PFSK-1 (cell line): ENCODE data around the gene RPL37A.

ENCODE experiments used
- POLR2AphosphoS5 ChIP-seq: IDR thresholded peaks from 2 replicates; pipeline ENCODE4 v1.6.1; 2012; ENCODE audit warnings: low read depth, mild to moderate bottlenecking, control low read depth, low read length, moderate library complexity
- SIN3A ChIP-seq: IDR thresholded peaks from 2 replicates; pipeline ENCODE4 v1.6.1; 2012; ENCODE audit warnings: mild to moderate bottlenecking, low read length, moderate library complexity, borderline replicate concordance; ENCODE audit not compliant: insufficient read depth
- TAF1 ChIP-seq: IDR thresholded peaks from 2 replicates; pipeline ENCODE4 v1.6.1; 2012; ENCODE audit warnings: low read length, control low read depth, borderline replicate concordance; ENCODE audit not compliant: insufficient read depth
- TF ChIP-seq, protein P1 (sequence below), 2 experiments: IDR thresholded peaks; 2 replicates each; pipeline versions ENCODE4 v1.6.1 to v1.8.0; 2011 to 2012; ENCODE audit warnings: low read depth in 2 of 2, low read length in 2 of 2, control low read depth in 1 of 2, inconsistent platforms in 1 of 2, mild to moderate bottlenecking in 1 of 2, moderate library complexity in 1 of 2; ENCODE audit not compliant: insufficient read depth in 1 of 2

DNA sequence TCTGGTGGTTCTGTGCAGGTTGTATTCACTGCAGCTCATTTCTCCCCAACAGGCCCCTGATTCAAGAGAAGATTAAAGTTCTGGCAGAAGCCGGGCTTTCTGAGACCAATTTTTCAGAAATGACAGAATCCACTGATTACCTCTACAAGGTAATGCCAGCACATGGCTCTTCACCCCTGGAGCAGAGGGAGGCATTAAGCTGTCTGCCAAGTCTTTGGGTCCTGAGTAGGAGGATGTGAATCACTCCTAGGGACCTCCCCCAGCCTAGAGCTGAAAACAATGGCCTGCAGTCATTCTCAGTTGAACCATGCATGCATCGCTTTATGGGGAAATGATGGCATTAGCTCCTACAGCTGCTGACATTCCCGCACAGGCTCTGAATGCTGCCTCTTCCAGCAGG, 20.5 kb upstream of the RPL37A start:
- TF ChIP-seq, protein P1, sequence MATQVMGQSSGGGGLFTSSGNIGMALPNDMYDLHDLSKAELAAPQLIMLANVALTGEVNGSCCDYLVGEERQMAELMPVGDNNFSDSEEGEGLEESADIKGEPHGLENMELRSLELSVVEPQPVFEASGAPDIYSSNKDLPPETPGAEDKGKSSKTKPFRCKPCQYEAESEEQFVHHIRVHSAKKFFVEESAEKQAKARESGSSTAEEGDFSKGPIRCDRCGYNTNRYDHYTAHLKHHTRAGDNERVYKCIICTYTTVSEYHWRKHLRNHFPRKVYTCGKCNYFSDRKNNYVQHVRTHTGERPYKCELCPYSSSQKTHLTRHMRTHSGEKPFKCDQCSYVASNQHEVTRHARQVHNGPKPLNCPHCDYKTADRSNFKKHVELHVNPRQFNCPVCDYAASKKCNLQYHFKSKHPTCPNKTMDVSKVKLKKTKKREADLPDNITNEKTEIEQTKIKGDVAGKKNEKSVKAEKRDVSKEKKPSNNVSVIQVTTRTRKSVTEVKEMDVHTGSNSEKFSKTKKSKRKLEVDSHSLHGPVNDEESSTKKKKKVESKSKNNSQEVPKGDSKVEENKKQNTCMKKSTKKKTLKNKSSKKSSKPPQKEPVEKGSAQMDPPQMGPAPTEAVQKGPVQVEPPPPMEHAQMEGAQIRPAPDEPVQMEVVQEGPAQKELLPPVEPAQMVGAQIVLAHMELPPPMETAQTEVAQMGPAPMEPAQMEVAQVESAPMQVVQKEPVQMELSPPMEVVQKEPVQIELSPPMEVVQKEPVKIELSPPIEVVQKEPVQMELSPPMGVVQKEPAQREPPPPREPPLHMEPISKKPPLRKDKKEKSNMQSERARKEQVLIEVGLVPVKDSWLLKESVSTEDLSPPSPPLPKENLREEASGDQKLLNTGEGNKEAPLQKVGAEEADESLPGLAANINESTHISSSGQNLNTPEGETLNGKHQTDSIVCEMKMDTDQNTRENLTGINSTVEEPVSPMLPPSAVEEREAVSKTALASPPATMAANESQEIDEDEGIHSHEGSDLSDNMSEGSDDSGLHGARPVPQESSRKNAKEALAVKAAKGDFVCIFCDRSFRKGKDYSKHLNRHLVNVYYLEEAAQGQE (IDR thresholded peaks at IDR 0.05; ENCODE audit: insufficient read depth in 1 of 2, low read depth in 2 of 2, low read length in 2 of 2): no peak
- no peak for TF ChIP-seq TAF1
- no peak for TF ChIP-seq POLR2AphosphoS5
- TF ChIP-seq SIN3A: no peak
